HG02571 (cell line): ENCODE data around the gene IFITM5.
"Not testable (repeated sequence)": the region's sequence is repeated elsewhere in the genome, so short reads cannot be mapped to it uniquely, and the experiment has no call there.

Experiments used
- ATAC-seq: cut with Tn5 transposase; IDR thresholded peaks from one replicate; pipeline ENCODE4 v1.9.1; 2021; ENCODE audit warnings: mild to moderate bottlenecking, moderate library complexity; ENCODE audit not compliant: unreplicated experiment

Gene IFITM5

GRCh38 chr11:328516-329100, 29.3 kb upstream of the IFITM5 start:
- not testable (repeated sequence) for ATAC-seq

GRCh38 chr11:328012-328411, 28.7 kb upstream of the IFITM5 start:
- ATAC-seq, result no peak

- ATAC-seq, result no peak
Observed at GRCh38 chr11:327581-327923, 28.2 kb upstream of the IFITM5 start.

- peak; percentile 59 for ATAC-seq
Observed at GRCh38 chr11:326842-327580, 27.7 kb upstream of the IFITM5 start.

GRCh38 chr11:326592-326841, 27.2 kb upstream of the IFITM5 start:
- ATAC-seq, result no peak

- ATAC-seq, result no peak
Observed at GRCh38 chr11:325796-326591, 26.7 kb upstream of the IFITM5 start.

- ATAC-seq, result not testable (repeated sequence)
Observed at GRCh38 chr11:324593-325517, 25.5 kb upstream of the IFITM5 start.

- ATAC-seq, result no peak
Observed at GRCh38 chr11:324156-324555, 24.8 kb upstream of the IFITM5 start.

GRCh38 chr11:319888-320273, 20.6 kb upstream of the IFITM5 start:
- not testable (repeated sequence) for ATAC-seq

GRCh38 chr11:319121-319887, 20.0 kb upstream of the IFITM5 start:
- not testable (repeated sequence) for ATAC-seq

- ATAC-seq, result not testable (repeated sequence)
Observed at GRCh38 chr11:318405-319120, 19.2 kb upstream of the IFITM5 start.

- ATAC-seq, result not testable (repeated sequence)
Observed at GRCh38 chr11:317668-318404, 18.5 kb upstream of the IFITM5 start.

- ATAC-seq, result no peak
Observed at GRCh38 chr11:316891-317301, 17.6 kb upstream of the IFITM5 start.

GRCh38 chr11:316031-316701, 16.8 kb upstream of the IFITM5 start:
- ATAC-seq, result no peak

- ATAC-seq, result no peak
Observed at GRCh38 chr11:315516-315994, 16.2 kb upstream of the IFITM5 start.

- no peak for ATAC-seq
Observed at GRCh38 chr11:315051-315481, 15.7 kb upstream of the IFITM5 start.

- ATAC-seq, result not testable (repeated sequence)
Observed at GRCh38 chr11:314554-314875, 15.2 kb upstream of the IFITM5 start.

- peak; percentile 37 for ATAC-seq
Observed at GRCh38 chr11:313787-314553, 14.6 kb upstream of the IFITM5 start, which contains the start of gene IFITM1. TSS of gene IFITM1 (plus strand) at chr11:314040. CDS start at chr11:314171, 131 bp downstream.
